Measurements from ENCODE around the gene NCOA6.

GRCh38 chr20:34701405-34702085 lies 123.9 kb downstream of the NCOA6 start:
- TF ChIP-seq GATA2 (IDR thresholded peaks at IDR 0.05; ENCODE audit: low read depth, low read length), result no peak
- TF ChIP-seq GATA3 (IDR thresholded peaks at IDR 0.05; ENCODE audit: low read depth, low read length), result no peak
